Liver (tissue), 3 donors: ENCODE data around the gene CBFA2T2.

ENCODE experiments used
- ATF3 ChIP-seq: IDR thresholded peaks from 2 replicates; pipeline ENCODE4 v1.6.1; 2016; ENCODE audit warnings: antibody characterized with exemption
- CTCF ChIP-seq: fragments of 150-350 bp; IDR thresholded peaks from 2 replicates; pipeline ENCODE4 v1.5.1; 2017; ENCODE audit warnings: improper control_type of control experiment, low read depth, low read length; ENCODE audit not compliant: missing input control
- EGR1 ChIP-seq, 2 donors: IDR thresholded peaks; 2 replicates each; pipeline ENCODE4 v1.6.1; 2016 to 2018; ENCODE audit warnings: antibody characterized with exemption in 2 of 2, low read depth in 2 of 2
- FOXA1 ChIP-seq: IDR thresholded peaks from 2 replicates; pipeline ENCODE4 v1.6.1; 2016; ENCODE audit warnings: antibody characterized with exemption
- GABPA ChIP-seq, 2 donors: IDR thresholded peaks in 1 of 2; conservative IDR thresholded peaks in 1 of 2; 2 replicates each; pipeline ENCODE4 v1.6.1; 2016; ENCODE audit warnings: antibody characterized with exemption in 2 of 2, mild to moderate bottlenecking in 1 of 2, moderate library complexity in 1 of 2
- HNF4G ChIP-seq: IDR thresholded peaks from 2 replicates; pipeline ENCODE4 v1.6.1; 2016; ENCODE audit warnings: antibody characterized with exemption
- JUND ChIP-seq, 2 donors: IDR thresholded peaks; 2 replicates each; pipeline ENCODE4 v1.6.1; 2016; ENCODE audit warnings: antibody characterized with exemption in 2 of 2
- MAX ChIP-seq: IDR thresholded peaks from 2 replicates; pipeline ENCODE4 v1.6.1; 2016; ENCODE audit warnings: antibody characterized with exemption
- REST ChIP-seq: IDR thresholded peaks from 2 replicates; pipeline ENCODE4 v1.6.1; 2016; ENCODE audit warnings: antibody characterized with exemption, mild to moderate bottlenecking
- RXRA ChIP-seq, 2 donors: IDR thresholded peaks; 2 replicates each; pipeline ENCODE4 v1.6.1; 2017 to 2018; ENCODE audit warnings: antibody characterized with exemption in 2 of 2, mild to moderate bottlenecking in 1 of 2
- SP1 ChIP-seq: IDR thresholded peaks from 2 replicates; pipeline ENCODE4 v1.6.1; 2018; ENCODE audit warnings: antibody characterized with exemption, mild to moderate bottlenecking
- TAF1 ChIP-seq: conservative IDR thresholded peaks from 2 replicates; pipeline ENCODE4 v1.6.1; 2016; ENCODE audit warnings: antibody characterized with exemption, mild to moderate bottlenecking
- YY1 ChIP-seq: IDR thresholded peaks from 2 replicates; pipeline ENCODE4 v1.6.1; 2016; ENCODE audit warnings: antibody characterized with exemption, mild to moderate bottlenecking
- ZBTB33 ChIP-seq: IDR thresholded peaks from 2 replicates; pipeline ENCODE4 v1.6.1; 2016; ENCODE audit warnings: antibody characterized with exemption
- donor health status: healthy.
- donor health status: healthy.

- TF ChIP-seq RXRA (IDR thresholded peaks at IDR 0.05): no peak
- TF ChIP-seq MAX: no peak
- no peak for TF ChIP-seq CTCF
- no peak for TF ChIP-seq YY1
- TF ChIP-seq ATF3: no peak
- no peak for TF ChIP-seq EGR1 (IDR thresholded peaks at IDR 0.05; ENCODE audit: low read depth in 2 of 2)
- peak; percentile 24 for TF ChIP-seq REST
- peak; percentile 63 to 86 for TF ChIP-seq GABPA (IDR thresholded peaks at IDR 0.05 in 1 of 2, conservative IDR thresholded peaks at IDR 0.05 in 1 of 2)
- no peak for TF ChIP-seq TAF1
- TF ChIP-seq JUND (IDR thresholded peaks at IDR 0.05): no peak
- no peak for TF ChIP-seq FOXA1
- TF ChIP-seq ZBTB33: no peak
- peak; percentile 20 for TF ChIP-seq SP1
- no peak for TF ChIP-seq HNF4G
These were observed 173.5 kb downstream of the CBFA2T2 start for GRCh38 chr20:33663161-33664084.
